ENCODE data around the gene SSH2. TPM values are rescaled to one million over a fixed set of nuclear protein-coding genes. Genes with fewer than 3 reads are reported as not detected.
"Not testable (repeated sequence)": the region's sequence is repeated elsewhere in the genome, so short reads cannot be mapped to it uniquely, and the experiment has no call there.

SSH2 gene
- total RNA-seq, 1 donor from 2014 or later, result 17.3 TPM

DNA sequence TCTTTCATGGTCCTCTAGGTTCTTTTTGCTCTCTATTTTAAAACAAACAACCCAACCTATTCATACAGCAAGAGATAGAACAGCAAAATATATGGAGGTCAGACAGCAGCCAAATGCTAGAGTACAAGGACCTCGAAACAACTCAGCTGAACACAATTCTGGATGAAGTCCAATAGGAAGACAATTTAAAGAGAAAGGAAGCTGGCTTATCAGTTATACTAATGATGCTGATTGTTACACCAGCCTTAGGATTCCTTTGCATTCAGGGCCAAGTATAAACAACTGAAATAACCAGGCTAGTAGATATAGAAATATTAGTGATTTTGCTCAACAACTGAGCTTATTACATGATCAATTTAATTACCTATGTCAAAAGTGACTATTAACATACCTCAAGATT is 2.5 kb downstream of the SSH2 start:
- ATAC-seq, result no peak

DNA sequence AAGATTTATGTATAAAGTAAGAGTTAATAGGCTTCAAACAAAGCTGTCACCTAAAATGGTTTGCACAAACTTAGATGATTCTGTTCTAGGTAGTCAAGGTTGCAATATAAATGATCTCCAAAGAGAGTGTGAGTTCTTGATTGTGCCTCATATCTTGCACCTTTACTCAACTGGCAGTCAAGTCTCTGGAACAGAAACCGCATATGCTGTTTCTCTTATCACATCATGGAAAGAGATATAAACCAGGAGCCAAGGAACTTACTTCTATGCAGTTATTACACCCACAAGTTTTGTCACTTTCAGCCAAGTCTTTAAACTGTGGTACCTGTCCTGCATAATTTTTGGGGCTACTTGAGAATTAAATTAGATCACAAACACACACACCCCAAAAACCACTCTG is 5.2 kb downstream of the SSH2 start:
- ATAC-seq, result no peak

DNA sequence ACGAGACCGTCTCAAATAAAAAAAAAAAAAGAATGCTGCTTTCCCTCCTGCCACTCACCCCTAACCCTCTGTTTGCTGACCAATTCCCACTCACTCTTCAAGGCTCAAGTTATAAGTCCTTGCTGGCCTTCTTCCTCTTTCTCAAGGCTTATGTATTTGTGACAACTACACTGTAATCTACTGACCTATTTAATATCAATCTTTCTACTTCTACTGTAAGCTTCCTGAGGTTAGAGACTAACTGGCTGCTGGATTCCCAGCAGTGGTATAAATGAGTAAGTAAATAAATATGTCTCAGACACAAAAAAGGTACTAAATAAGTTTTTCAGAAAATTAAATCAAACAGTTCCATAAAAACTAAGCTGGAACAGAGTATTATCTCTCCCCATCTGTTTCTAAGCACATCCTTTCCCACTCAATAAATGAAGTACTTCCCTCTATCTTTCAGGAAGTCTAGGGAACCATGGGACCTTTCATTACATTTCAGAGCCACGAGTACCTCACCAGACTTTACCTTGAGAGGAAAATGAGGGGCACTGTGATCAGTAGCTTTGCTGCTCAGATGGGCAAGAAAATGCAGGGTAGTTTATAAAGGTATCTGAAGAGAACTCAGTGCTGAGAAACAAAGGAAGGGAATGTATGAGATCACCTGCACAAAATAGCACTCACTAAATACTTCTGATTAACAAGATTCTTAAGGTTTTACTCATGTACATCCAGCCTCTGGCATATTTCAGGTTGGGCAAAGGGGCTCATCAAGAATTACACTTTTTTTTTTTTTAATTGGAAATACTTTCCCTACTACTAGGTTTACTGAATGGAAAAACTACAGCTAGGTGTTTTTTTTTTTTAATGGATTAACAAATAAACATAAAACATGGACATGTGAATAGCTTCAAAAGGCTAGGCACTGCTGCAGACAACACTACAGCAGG is 10.8 kb downstream of the SSH2 start:
- ATAC-seq, result no peak

- ATAC-seq, result no peak
These were observed 12.0 kb downstream of the SSH2 start for GRCh38 chr17:29918016-29918415.

DNA sequence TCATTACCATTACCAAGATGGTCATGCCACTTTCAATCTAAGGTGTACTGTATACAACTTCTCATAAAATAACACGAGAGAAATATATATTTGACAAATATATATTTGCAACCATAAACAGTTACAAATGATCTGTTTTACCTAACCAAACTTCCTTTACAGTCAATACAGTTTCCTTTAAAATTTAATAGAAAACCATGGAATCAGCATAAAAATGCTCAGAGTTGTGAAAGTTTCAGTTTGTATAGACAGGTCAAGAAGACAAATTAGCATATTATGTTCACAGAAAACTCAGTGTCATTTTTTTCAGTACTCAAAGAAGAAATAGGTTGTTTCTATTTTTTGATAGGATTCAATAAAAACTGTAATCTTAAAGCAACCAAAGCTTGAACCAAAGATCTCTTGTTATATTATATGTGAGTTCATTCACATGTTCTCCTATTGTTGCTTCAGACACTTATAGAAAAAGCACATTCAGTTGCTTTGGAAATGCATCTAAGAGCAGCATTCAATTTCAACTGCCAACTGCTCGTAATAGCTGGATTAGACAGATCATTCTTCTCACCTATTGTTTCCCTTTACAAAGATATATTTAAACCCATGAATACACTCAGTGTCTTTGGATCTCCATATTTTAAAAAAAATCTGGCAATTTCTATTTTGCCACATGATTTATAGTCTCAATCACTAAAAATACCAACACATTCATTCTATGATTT is 15.1 kb downstream of the SSH2 start:
- no peak for ATAC-seq

DNA sequence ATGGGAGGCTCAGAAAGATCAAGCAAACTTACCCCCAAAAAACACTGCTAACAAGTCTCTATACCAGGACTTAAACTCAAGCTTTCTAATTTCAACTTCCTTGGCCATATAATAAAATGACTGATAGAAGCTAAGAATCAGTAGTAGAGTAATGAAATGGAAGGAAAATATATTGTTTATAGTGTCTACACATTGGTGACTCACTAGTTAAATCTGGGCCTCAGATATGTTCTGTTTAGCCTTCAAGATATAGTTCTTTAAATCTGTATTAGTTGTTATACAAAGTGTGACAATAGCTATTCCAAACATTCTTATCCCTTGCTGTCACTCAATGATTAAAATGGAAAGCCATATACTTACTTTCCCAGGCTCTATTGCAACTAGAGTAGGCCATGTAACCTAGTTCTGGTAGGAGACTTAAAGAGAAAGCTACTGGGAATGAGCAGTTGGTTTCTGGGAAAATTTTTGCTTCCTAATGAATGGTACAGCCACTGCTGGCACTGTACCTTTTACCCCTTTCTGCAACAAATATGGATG is 18.3 kb downstream of the SSH2 start:
- ATAC-seq, result no peak

GRCh38 chr17:29909236-29910003 is 20.6 kb downstream of the SSH2 start:
- peak; percentile 81 for ATAC-seq

DNA sequence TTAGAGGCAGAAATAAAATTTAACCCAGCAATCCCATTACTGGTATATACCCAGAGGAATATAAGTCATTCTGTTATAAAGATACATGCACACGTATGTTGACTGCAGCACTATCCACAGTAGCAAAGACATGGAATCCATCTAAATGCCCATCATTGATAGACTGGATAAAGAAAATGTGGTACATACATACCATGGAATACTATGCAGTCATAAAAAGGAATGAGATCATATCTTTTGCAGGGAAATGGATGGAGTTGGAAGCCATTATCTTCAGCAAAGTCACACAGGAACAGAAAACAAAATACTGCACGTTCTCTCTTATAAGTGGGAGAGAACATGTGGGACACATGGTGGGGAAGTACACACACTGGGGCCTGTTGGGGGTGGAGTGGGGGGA is 23.1 kb downstream of the SSH2 start:
- no peak for ATAC-seq

DNA sequence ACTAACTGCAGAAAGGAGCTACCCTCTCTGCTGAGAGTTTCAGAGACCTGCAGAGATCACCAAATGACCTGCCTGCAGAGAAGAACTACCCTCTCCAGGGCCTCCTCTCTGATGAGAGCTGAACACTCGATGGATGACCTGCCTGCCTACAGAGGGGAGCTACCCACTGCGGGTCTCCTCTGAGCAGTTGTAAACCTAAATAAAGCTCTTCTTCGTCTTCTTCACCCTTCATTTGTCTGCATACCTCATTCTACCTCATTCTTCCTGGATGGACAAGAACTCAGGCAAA is 24.2 kb downstream of the SSH2 start:
- no peak for ATAC-seq

DNA sequence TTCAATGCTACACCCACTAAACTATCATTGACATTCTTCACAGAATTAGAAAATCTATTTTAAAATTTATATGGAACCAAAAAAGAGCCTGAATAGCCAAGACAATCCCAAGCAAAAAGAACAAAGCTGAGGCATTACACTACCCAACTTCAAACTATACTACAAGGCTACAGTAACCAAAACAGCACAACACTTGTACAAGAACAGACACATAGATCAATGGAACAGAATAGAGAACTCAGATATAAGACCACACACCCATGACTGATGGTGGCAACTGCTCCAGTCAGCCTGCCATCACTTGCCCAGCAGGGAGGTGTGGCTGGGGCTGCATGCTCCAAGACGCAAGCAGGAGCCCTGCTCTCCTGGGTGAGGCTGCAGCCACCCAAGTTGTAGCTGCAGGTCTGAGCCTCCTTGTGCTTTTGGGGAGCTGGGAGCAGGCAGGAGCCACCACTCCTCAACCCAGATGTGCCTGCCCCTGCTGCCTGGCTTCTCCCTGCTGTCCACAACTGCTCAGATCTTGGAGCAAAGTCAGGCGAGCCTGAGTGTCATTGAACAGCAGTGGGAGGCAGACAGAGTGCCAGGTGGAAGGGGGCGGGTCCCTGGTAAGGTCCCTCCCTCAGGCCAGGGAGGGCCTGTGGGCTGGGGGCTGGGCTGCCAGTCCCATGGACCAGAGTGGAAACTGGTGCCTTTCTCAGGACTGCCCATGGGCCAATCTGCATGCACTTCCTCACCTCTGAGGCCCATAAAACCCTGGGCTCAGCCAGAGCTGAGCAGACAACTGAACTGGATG is 24.7 kb downstream of the SSH2 start:
- peak; percentile 60 for ATAC-seq

GRCh38 chr17:29903471-29903870 is 26.6 kb downstream of the SSH2 start:
- no peak for ATAC-seq

DNA sequence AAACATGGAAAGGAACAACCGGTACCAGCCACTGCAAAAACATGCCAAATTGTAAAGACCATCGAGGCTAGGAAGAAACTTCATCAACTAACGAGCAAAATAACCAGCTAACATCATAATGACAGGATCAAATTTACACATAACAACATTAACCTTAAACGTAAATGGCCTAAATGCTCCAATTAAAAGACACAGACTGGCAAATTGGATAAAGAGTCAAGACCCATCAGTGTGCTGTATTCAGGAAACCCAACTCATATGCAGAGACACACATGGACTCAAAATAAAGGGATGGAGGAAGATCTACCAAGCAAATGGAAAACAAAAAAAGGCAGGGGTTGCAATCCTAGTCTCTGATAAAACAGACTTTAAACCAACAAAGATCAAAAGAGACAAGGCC is 32.9 kb downstream of the SSH2 start:
- ATAC-seq, result not testable (repeated sequence)

GRCh38 chr17:29892201-29892600 is 37.8 kb downstream of the SSH2 start:
- no peak for ATAC-seq

- ATAC-seq, result no peak
These were observed 38.9 kb downstream of the SSH2 start for GRCh38 chr17:29891131-29891530.

- ATAC-seq, result no peak
These were observed 44.9 kb downstream of the SSH2 start for GRCh38 chr17:29885031-29885640.

DNA sequence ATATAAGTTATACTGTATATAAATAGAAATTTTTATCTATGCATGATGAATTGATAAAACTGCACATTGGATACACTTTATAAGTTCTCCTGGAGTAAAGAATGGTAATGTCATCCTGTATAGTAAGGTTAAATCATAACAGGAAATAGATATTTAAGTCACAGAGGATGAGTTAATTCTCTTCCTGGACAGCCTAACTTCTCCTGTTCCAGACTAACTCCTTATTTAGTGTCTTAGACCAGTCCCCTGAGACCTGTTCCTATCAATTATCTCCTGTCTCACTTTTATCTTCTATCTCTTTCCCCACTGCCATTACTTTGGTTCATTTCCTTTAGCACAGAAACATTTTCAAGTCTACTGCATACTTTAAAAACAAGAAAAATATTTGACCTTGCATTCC is 46.5 kb downstream of the SSH2 start:
- ATAC-seq, result no peak

DNA sequence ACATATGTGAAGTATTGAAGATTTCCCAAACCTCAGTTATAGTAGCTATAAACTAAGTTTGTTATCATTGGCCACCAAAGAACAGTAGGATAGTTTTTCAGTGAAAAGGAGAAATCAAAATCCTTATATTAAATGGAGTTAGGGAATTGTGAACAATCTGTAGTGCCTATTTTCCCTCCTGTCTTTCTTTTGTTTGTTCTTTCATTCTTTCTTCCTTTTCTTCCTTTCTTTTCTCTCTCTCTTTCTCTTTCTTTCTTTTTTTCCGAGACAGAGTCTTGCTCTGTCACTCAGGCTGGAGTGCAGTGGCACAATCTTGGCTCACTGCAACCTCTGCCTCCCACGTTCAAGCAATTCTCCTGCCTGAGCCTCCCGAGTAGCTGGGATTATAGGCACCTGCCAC is 48.8 kb downstream of the SSH2 start:
- no peak for ATAC-seq

GRCh38 chr17:29880031-29880430 is 50.0 kb downstream of the SSH2 start:
- ATAC-seq, result no peak

GRCh38 chr17:29874931-29875596 is 55.0 kb downstream of the SSH2 start:
- ATAC-seq, result no peak

GRCh38 chr17:29874358-29874757 is 55.7 kb downstream of the SSH2 start:
- not testable (repeated sequence) for ATAC-seq

GRCh38 chr17:29873476-29873875 is 56.6 kb downstream of the SSH2 start:
- ATAC-seq, result no peak
